Activated CD4-positive, CD25-positive, alpha-beta regulatory T cell (primary cell): ENCODE measurements around the gene LMO3.

Source experiments
- DNase-seq, 4 experiments: peaks; one replicate each; lab custom pipeline; 2025; lab: John Stamatoyannopoulos, UW

Gene LMO3

DNA sequence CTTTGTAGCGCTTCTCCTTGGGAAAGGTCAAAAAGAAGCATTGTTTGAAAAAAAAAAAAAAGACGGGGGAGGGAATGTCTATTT, at the start of gene LMO3:
LMO3 (minus strand) TSS at position 46 of the 84 bp plus-strand sequence. CDS start 5,302 bp downstream, outside the sequence.
- DNase-seq = no peak

DNA sequence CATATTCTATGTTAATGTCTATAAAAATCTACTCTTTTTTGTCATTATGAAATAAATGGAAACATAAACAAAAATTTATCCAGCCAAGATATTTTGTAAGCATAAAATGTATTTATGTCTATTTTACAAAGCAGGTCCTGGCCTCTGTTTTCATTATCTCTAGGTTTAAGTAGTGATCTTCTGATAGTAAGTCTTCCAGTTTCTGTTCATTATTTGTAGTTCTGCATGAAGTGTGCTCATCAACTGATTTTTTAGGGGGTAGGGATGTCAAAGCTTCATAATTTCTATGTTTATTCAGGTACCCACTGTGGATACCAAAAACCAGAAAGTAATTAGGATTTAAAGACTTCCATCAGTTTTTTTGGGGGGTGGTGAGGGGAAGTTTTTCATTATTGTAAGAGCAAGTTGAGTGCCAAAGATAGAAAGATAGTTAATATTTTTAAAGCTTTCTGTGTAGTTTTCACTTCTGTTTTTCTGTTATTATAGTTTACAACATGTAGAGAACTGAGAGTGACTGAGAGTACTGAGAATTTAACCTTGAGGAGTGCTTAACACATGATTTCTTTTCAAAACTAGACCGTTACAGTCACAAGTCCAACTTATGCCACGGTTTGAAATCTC, 30.6 kb upstream of the LMO3 start:
- DNase-seq = no peak

DNA sequence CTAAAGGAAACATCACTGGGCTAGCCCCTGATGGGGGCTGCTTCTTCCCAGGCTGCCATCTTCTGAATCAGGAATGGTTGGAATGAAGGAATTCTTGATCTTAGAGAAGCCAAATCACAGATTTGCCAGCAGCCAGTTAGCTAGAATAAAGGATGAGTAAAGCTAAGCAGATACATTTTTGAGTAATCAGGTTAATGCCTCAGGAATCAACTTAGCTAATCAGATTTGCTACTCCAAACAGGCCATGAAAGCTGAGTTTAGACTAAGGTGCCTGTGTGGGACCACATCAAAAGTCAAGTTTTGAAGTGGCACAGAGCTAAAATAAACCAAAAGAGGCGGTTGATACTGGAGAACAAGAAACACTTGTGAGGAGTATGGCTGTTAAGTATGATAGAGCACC, 28.8 kb upstream of the LMO3 start:
- DNase-seq = no peak

DNA sequence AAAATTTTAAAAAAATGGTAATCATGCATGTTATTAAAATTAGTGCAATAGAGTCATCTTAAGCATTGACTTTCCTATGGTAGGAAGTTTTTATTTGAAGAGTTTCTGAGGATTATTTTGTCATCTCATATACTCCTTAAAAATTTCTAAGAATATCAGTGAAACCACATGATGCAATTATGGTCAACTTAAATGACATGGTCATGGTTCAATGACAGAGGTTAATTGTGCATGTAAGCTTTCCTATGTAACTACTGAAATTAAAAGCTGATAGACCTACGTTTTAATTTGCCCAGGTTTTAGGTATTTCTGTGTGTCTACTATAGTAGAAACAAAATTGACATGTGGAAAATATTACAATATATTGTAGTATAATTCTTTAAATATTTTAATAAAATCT, 21.0 kb upstream of the LMO3 start:
- DNase-seq = no peak

DNA sequence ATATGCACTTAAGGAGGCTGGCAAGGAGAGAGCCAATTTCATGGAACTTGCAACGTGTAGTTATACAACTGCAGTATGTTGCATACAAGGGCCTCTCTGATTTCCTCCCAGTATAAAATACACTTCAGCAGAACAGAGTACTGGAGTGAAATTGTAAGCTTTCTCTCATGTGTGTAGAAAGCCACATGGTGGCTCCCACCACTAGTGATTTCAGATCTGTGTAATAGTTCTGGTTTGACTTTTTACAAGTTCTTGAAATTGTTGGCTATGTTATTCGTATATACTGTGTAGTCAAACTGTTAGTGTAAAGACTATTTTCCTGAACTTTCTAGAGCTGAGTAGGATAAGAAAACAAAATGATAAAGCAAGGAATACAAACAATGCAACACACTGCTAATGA, 16.4 kb upstream of the LMO3 start:
- no peak for DNase-seq

DNA sequence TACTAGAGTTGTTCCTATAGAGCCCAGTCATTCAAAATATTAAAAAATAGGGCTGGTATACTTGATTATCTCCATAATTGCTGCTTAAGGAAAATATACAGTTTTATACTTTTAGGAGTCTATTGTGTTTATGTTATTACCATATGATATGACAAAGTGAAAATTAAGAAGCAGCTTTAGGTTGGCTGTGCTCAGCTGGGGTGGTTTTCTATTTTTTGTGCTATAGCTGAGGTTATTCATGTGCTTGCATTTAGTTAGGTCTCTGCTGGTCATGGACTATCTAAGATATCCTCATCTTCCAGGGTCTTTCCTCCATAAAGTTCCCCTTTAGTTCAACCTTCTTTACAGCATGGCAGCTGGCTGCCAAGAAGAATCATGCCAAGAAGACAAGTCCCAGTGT, 13.6 kb upstream of the LMO3 start:
- no peak for DNase-seq

DNA sequence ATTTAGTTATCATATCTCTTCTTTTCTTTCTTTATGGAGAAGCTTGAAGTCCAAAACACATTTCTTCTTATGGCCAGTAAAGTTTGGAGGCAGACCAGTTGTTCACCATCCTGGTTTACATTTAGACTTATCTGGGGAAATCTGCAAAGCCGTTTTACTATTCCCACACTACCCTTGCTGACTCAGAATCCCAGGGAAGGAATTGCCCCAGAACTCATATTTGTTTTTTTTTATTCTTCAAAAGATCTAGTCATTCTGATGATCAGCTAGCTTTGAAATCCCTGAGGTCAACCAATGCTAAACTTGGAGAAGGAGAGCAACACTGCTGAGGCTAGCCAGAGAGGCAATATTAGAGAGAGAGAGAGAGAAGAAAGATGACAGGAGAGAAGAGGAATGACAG, 12.3 kb upstream of the LMO3 start:
- DNase-seq = no peak

DNA sequence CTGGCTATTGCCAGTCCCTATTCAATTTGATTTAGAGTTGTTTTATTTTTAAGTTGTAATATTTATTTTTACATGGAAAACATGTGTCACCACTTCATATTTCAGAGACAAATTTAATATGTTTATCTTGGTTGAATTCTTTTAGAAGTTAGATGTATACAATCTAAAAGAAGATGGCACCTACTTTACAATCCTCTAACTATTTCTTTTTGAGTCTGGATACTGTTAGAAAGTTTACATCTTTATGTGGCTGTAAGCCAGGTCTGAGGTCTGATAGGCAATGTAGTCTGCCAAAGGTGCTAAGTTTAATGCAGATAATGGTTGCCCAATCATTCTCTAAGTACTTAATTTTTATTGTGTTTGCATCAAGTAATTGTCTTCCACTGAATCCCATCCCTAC, 7.2 kb upstream of the LMO3 start:
- no peak for DNase-seq

DNA sequence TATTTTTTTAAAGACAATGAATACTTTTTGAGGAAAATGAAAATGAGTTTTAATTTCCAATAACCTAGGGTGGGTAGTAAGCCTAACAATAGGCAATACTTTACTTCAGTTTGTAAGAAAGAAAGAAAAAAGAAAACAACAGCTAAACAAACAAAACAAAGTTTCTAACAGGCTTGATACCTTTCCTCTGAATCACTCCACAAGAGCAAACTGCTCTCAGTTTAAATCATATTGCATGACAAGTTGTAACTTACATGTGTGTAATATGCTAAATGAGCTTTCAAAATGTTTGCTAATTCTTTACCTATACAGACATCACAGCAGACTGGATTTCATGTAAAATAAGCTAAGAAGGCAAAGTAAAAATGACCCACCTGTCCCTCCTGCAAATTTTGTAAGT, 6.7 kb upstream of the LMO3 start:
- DNase-seq = no peak

DNA sequence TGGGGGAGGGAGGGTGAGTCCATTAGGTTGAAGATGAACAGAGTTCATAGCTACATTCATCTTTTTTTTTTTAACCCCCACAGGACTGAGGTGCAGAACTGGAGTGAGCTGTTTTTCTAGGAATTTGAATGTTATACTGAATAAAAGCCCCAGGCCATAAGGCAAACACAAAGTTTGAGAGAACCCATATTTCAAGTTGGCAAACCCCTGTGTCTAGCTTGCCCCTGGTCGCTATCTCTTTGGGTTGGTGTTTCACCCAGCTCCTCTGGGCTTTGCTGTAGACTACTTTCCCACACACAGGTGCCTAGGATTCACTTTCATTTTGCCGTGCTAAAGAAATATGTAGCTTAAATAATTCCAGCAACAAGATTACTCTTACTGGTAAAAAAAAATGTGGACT, 5.2 kb upstream of the LMO3 start:
- no peak for DNase-seq

DNA sequence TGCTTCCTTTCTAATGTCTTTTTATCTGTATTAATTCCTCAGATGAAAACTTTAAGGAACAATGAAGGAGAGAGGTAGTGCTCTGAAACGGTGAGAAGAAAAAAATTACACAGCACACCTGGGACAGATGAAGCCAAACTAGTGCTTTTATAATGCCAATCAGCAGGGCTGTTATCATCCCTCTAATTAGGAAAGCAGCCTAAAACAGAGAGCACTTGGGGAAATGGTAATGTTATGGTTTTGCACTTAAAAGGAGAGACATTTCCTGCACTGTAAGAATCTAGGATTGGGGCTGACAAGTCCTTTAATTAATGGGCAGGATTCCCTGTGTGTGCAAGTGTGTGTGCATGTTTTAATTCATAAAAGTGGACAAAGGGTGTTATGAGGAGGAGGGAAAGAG, 4.8 kb upstream of the LMO3 start:
- no peak for DNase-seq

DNA sequence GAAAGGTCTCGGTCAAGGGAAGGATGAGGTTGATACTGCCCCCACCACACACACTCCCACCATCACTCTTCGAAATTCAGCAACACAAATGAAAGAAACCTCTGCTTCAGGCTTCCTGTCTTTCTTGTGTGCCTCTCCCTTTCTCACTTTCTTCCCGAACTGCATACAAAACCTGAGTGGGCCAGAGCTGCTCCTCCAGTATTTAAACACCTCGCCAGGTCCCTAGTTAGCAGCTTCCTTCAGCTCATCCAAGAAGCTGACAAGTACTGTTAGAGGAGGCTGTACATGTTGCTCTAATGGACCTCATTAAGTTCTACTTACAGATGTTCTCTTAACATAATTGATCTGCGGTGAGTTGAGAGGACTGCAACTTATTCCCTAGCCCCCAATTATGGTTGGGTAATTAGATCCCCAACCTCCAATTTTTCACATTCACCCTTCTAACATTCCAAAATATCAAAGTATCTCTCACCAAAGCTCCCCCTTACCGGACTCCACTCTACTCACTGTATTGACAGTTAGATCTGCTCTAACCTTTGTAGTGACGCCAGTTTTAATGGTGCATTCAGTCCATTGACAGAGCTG, 4.1 kb upstream of the LMO3 start:
- DNase-seq = no peak

DNA sequence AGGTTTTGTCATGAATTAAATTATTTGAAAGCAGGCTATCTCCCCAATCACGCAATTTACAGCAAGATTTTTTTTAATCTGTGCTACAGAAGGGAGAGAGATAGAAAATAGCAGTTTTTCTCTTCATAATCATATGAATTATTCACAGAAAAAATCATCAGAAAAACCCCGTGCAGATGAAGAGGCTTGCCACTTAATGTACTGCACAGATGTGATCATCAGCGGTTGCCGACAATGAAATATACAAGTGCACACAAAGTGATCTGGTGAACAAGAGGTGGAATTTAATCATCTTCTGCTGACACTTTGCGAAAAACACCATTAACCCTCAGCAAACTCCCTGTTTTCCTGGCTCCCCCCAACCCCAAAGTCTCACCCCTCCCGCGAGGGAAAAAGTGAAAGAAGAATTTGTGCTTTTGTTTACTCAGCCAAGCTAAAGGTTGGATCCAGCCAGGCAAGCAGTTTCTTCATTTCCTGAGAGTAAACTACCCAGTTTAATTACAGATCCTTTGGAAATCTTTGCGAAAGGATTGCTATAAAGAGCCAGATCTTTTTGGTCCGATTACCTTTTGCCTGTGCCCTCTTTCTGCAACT, 3.1 kb upstream of the LMO3 start:
- DNase-seq = no peak

DNA sequence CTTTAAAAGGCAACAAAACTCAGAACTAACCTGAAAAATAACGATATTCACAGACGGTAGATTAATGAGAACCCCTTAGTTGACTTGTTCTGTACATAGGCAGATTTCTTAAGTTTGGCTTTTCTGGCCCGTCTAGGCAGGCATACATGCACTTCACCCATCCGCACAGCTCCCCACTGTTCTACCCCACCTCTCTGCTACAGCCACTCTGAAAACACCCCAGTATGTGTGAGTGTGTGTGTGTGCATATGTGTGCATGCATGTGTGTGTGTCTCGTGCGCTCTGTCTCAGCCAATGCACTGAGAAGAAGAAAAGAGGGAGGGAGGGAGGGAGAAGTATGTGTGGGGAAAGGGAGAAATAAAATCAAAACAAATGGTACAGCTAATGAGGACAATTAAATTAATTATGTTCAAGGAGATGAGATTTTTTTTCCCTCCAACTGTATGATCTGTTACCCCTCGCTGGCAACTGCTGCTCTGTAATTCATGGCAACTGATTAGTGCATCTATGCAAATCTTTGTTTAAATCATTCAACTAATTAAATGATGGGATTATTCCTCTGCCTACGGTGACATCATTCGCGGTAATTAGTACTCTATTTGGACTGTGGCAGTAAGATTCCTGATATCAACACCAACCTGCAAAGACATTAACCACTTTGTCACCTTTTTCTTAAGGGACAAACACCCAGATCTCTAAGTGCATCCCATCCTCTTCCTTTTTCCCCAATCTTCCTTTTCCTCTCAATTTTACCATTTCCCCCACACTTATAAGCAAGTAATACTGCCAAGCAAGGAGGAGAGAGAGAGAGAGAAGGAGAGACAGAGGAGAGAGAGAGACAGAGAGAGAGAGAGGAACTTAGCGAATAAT, 2.2 kb upstream of the LMO3 start:
- no peak for DNase-seq

DNA sequence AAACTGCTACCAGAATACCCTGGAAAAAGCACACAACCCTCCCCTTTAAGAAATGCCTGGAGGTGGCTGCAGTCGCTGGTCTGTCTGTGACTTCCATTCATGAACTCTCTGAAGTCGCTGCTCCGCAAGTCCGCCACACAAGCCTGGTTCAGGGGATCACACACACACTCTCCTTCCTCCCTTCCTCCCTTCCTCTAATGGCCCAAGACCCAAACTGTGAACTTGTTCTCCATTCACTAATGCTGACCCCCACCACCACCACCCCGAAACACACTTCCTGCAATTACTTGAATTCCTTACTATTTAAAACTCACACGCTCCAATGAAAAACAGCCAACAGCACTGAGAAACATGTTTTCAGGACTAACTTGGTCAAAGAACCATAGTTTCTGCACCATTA, 1.0 kb upstream of the LMO3 start:
- DNase-seq = no peak

DNA sequence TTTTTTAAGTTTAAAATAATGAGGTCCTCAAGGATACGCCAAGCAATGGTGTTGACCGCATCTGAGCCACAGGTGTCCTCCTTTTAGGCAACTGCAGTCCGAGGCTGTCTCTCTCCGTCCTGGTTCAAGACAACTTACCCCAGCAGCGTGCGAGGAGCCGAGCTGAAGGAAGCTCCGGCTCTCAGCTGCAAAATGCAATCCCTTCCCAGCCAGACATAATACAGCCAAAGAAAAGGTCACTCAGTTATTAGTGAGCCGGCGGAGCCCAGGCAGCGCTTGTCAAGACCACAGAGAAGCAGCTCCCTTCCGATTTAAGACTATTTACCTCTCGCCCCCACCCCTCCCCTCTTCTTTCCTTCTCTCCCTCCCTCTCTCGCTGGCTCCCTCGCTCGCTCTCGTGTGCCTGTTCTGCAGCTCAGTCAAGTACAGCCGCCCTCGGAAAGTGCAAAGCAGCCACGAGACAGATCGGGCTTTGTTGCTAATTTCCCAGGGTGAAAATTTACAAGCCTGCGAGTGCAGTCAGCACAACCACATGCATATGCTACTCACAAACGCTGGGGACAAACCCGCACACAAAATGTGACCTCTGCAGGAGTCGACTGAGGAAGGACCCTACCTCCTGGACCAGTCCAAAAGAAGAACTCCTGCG, 363 bp upstream of the LMO3 start:
- no peak for DNase-seq

DNA sequence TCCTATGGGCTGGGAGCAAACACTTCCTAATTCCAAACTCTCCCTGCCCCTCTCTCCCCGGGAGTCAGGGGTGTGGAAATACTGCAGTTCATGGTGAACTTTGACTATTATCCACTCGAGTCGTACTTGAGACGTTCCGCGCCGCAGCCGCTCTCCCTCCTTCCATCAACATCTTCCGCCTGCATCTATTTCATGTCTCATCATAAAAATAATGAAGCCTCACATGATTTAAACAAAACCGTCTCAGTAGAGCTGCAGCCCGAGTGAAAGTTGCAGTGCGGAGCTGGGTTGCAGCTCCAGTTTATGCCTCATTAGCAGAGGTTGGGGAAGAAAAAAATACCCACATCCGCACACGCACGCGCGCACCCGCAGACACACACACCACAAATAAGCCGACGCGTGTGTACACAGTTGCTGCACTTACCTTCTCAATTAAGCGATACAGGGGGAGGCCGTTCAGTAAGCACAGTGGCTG, 283 bp downstream of the LMO3 start:
- DNase-seq = no peak

DNA sequence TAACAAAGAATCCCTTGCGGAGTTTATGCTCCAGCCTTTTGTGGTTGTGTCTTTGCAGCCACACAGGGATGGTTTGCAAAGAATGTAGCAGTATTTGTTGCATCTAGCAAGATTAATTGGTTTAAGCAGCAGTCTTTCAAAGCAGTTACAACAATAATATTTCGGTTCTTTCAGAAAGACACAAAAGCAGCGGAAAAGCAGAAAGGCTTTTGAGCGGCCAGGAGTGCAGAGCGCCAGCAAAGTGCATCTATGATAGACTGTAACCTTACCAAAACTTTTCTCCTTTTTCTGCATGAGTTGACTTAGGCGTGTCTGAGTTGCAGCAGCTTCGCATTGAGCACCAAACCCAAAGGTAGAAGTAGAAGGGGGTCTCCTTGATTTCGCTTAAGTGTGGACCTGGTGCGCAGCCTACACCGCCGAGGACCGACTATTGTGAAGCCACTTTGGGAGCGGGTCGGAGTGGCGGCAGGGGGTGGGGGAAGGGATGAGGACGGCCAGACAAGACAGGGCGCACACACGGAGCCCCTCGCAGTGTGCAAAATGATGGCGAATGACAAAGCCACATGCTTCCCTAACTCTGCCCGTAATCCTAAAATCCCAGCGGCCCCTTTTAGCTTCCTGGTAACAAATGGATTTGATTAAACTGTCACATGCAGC, 1.2 kb downstream of the LMO3 start:
- no peak for DNase-seq

DNA sequence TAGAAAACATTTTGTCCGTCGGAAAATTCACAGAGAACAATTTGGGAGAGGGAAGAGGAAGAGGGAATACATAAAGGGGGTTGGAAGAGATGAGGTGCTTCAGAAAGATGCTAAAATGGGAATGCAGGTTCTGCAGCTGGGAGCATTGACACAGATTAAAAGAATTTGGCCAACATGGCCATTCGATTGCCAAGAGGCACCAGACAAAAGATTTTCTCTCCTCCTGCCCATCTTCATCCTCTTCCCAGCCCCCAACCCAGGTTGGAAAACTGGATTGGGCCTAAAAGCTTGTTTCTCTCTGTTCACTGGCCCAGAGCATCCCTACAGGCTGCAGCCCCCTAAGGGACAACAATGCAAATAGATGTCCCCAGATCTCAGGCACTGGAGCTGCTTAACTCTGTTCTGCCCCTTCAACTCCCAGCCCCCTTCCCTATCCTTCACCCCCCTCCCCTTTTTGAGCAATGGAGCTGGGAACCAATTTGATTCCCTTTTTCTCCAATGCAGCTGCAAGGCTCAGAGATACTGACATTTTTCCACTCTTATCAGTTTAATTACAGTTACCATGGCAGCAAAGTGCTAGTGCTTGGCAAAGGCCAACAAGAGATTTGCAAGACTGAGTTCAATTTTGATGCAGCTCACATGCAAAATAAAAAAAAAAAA, 1.9 kb downstream of the LMO3 start:
- DNase-seq = no peak

DNA sequence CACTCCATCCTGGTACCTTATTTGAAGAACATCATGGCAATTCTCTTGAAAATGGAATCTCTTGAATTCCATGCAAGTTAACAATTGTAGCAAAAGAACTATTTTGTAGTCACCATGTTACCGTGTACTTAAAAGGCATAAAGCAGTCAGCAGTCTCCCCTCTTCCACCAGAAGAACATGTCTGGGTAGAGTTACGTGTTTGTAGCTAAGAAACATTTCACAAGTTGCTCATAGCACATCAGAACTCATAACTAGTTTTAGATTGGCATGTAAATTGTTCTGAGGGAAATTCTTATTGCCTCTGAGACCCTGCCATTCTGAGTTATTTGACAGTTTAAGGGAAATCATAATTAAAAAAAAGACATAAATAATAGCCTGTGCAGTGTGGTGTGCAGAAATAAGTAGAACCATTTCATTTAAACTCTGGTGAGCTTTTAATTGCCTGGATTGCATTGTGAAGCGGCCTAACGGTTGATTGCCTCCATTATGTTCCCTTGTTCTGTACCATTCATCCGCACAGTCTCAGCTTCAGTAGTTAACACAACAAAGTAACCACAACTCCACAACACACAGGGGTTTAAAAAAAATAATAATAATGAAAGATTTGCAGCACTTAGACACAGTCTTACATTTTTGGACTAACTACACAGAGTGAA, 2.6 kb downstream of the LMO3 start:
- DNase-seq = no peak

DNA sequence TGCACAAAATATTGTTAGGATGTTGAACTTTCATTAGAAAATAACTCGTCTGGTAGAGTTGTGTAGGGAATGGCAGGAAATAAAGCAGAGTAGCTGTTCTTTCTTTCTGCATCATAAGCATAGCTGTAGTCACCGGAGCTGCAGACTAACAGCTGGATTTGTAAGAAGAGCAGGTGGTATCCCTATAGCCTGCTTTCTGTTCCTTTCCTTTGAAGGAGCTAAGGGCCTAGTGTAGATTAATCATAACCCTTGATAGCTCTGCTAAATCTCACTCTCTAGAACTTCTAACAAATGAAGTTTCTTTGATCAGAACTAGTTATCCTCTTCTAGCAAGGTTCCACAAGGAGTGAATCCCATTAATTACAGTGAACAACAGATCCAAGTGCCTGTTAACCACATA, 3.5 kb downstream of the LMO3 start:
- no peak for DNase-seq
